GM23338 (cell line): ENCODE measurements around the gene CDC27.

Source experiments
- CREB1 ChIP-seq: fragments of 250-450 bp; sonication (Bioruptor Pico); IDR thresholded peaks from 2 replicates; pipeline ENCODE4 v1.5.0; 2020; ENCODE audit warnings: low read depth, mild to moderate bottlenecking, moderate library complexity
- CTCF ChIP-seq, 2 experiments: fragments of 200-600 bp in 1 of 2; sonication (generic) in 1 of 2; conservative IDR thresholded peaks; 2 replicates each; pipeline versions ENCODE4 v1.5.1 to v1.6.1; 2016 to 2017; ENCODE audit warnings: antibody characterized with exemption in 2 of 2, low read depth in 2 of 2, mild to moderate bottlenecking in 2 of 2, moderate library complexity in 1 of 2
- EZH2 ChIP-seq: fragments of 200-600 bp; sonication (generic); IDR thresholded peaks from one replicate; pipeline ENCODE4 v1.8.0; 2017; ENCODE audit warnings: antibody characterized with exemption, mild to moderate bottlenecking, low read depth; ENCODE audit not compliant: unreplicated experiment
- EZH2phosphoT487 ChIP-seq: fragments of 200-600 bp; sonication (generic); IDR thresholded peaks from one replicate; pipeline ENCODE4 v1.8.1; 2018; ENCODE audit warnings: antibody characterized with exemption; ENCODE audit not compliant: unreplicated experiment
- JUNB ChIP-seq: IDR thresholded peaks from one replicate; pipeline ENCODE4 v1.6.1; 2016; ENCODE audit warnings: antibody characterized with exemption; ENCODE audit not compliant: unreplicated experiment
- NANOG ChIP-seq: IDR thresholded peaks from 2 replicates; pipeline ENCODE4 v1.6.1; 2016; ENCODE audit warnings: antibody characterized with exemption, borderline replicate concordance
- POLR2AphosphoS5 ChIP-seq: IDR thresholded peaks from 2 replicates; pipeline ENCODE4 v1.6.1; 2016; ENCODE audit warnings: antibody characterized with exemption, low read depth
- ZNF114 ChIP-seq: fragments of 250-450 bp; sonication (Bioruptor Pico); IDR thresholded peaks from 2 replicates; pipeline ENCODE4 v1.5.0; 2020; ENCODE audit warnings: mild to moderate bottlenecking, moderate library complexity
- ZNF331 ChIP-seq: fragments of 250-450 bp; sonication (Bioruptor Pico); IDR thresholded peaks from 2 replicates; pipeline ENCODE4 v1.5.0; 2020; ENCODE audit warnings: low read depth, mild to moderate bottlenecking, moderate library complexity
- TF ChIP-seq, protein P1 (sequence below): IDR thresholded peaks from one replicate; pipeline ENCODE4 v1.6.1; 2018; ENCODE audit warnings: antibody characterized with exemption; ENCODE audit not compliant: unreplicated experiment
- TF ChIP-seq, protein P2 (sequence below): IDR thresholded peaks from 2 replicates; pipeline ENCODE4 v1.6.1; 2016; ENCODE audit warnings: antibody characterized with exemption
- TF ChIP-seq, protein P3 (sequence below): fragments of 250-450 bp; sonication (Bioruptor Pico); IDR thresholded peaks from 2 replicates; pipeline ENCODE4 v1.5.0; 2020; ENCODE audit warnings: mild to moderate bottlenecking, moderate library complexity

DNA sequence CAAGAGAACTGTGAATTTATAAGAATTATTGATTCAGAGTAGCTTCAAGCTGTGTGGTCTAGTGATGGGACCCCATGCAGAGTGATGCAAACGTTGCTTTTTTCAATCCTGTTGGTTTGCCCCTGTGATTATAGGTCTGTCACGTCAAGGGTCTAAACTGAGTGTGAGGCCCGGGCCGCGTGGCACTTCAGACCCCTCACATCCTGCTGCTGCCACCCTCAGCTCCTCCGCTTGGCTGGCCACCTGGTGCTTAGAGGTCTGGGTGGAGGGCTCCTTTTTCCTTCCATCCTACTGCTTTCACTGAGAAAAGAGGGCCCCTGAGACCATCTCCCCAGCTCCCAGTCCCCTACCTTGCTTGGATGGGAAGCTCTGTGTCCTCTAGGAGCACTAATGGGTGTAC is 32.1 kb upstream of the CDC27 start:
- TF ChIP-seq CTCF (conservative IDR thresholded peaks at IDR 0.05; ENCODE audit: low read depth in 2 of 2): no peak
- TF ChIP-seq EZH2phosphoT487: no peak
- TF ChIP-seq JUNB: no peak
- TF ChIP-seq, protein P1, sequence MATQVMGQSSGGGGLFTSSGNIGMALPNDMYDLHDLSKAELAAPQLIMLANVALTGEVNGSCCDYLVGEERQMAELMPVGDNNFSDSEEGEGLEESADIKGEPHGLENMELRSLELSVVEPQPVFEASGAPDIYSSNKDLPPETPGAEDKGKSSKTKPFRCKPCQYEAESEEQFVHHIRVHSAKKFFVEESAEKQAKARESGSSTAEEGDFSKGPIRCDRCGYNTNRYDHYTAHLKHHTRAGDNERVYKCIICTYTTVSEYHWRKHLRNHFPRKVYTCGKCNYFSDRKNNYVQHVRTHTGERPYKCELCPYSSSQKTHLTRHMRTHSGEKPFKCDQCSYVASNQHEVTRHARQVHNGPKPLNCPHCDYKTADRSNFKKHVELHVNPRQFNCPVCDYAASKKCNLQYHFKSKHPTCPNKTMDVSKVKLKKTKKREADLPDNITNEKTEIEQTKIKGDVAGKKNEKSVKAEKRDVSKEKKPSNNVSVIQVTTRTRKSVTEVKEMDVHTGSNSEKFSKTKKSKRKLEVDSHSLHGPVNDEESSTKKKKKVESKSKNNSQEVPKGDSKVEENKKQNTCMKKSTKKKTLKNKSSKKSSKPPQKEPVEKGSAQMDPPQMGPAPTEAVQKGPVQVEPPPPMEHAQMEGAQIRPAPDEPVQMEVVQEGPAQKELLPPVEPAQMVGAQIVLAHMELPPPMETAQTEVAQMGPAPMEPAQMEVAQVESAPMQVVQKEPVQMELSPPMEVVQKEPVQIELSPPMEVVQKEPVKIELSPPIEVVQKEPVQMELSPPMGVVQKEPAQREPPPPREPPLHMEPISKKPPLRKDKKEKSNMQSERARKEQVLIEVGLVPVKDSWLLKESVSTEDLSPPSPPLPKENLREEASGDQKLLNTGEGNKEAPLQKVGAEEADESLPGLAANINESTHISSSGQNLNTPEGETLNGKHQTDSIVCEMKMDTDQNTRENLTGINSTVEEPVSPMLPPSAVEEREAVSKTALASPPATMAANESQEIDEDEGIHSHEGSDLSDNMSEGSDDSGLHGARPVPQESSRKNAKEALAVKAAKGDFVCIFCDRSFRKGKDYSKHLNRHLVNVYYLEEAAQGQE: no peak
- TF ChIP-seq POLR2AphosphoS5: no peak
- TF ChIP-seq, protein P2, sequence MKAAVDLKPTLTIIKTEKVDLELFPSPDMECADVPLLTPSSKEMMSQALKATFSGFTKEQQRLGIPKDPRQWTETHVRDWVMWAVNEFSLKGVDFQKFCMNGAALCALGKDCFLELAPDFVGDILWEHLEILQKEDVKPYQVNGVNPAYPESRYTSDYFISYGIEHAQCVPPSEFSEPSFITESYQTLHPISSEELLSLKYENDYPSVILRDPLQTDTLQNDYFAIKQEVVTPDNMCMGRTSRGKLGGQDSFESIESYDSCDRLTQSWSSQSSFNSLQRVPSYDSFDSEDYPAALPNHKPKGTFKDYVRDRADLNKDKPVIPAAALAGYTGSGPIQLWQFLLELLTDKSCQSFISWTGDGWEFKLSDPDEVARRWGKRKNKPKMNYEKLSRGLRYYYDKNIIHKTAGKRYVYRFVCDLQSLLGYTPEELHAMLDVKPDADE: no peak
- no peak for TF ChIP-seq EZH2
- no peak for TF ChIP-seq CREB1 (CRISPR knock-in tag)
- TF ChIP-seq NANOG: no peak
- TF ChIP-seq, protein P3, sequence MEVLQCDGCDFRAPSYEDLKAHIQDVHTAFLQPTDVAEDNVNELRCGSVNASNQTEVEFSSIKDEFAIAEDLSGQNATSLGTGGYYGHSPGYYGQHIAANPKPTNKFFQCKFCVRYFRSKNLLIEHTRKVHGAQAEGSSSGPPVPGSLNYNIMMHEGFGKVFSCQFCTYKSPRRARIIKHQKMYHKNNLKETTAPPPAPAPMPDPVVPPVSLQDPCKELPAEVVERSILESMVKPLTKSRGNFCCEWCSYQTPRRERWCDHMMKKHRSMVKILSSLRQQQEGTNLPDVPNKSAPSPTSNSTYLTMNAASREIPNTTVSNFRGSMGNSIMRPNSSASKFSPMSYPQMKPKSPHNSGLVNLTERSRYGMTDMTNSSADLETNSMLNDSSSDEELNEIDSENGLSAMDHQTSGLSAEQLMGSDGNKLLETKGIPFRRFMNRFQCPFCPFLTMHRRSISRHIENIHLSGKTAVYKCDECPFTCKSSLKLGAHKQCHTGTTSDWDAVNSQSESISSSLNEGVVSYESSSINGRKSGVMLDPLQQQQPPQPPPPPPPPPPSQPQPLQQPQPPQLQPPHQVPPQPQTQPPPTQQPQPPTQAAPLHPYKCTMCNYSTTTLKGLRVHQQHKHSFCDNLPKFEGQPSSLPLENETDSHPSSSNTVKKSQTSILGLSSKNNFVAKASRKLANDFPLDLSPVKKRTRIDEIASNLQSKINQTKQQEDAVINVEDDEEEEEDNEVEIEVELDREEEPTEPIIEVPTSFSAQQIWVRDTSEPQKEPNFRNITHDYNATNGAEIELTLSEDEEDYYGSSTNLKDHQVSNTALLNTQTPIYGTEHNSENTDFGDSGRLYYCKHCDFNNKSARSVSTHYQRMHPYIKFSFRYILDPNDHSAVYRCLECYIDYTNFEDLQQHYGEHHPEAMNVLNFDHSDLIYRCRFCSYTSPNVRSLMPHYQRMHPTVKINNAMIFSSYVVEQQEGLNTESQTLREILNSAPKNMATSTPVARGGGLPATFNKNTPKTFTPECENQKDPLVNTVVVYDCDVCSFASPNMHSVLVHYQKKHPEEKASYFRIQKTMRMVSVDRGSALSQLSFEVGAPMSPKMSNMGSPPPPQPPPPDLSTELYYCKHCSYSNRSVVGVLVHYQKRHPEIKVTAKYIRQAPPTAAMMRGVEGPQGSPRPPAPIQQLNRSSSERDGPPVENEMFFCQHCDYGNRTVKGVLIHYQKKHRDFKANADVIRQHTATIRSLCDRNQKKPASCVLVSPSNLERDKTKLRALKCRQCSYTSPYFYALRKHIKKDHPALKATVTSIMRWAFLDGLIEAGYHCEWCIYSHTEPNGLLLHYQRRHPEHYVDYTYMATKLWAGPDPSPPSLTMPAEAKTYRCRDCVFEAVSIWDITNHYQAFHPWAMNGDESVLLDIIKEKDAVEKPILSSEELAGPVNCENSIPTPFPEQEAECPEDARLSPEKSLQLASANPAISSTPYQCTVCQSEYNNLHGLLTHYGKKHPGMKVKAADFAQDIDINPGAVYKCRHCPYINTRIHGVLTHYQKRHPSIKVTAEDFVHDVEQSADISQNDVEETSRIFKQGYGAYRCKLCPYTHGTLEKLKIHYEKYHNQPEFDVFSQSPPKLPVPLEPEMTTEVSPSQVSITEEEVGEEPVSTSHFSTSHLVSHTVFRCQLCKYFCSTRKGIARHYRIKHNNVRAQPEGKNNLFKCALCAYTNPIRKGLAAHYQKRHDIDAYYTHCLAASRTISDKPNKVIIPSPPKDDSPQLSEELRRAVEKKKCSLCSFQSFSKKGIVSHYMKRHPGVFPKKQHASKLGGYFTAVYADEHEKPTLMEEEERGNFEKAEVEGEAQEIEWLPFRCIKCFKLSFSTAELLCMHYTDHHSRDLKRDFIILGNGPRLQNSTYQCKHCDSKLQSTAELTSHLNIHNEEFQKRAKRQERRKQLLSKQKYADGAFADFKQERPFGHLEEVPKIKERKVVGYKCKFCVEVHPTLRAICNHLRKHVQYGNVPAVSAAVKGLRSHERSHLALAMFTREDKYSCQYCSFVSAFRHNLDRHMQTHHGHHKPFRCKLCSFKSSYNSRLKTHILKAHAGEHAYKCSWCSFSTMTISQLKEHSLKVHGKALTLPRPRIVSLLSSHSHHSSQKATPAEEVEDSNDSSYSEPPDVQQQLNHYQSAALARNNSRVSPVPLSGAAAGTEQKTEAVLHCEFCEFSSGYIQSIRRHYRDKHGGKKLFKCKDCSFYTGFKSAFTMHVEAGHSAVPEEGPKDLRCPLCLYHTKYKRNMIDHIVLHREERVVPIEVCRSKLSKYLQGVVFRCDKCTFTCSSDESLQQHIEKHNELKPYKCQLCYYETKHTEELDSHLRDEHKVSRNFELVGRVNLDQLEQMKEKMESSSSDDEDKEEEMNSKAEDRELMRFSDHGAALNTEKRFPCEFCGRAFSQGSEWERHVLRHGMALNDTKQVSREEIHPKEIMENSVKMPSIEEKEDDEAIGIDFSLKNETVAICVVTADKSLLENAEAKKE: no peak
- no peak for TF ChIP-seq ZNF114
- TF ChIP-seq ZNF331: no peak
